ENCODE measurements around the gene PXDN. TPM values are rescaled to one million over a fixed set of nuclear protein-coding genes. Genes with fewer than 3 reads are reported as not detected.
"Not testable (repeated sequence)": the region's sequence is repeated elsewhere in the genome, so short reads cannot be mapped to it uniquely, and the experiment has no call there.

PXDN gene
- total RNA-seq, 4 donors from 2014 or later = 0.72 to 10.9 (median 5.9) TPM

GRCh38 chr2:1759611-1759930, 15.3 kb upstream of the PXDN start:
- H3K36me3 ChIP-seq = no peaks in the 10 kb centered on the region
- H3K4me1 ChIP-seq = no peaks in the 10 kb centered on the region
- no peak for TF ChIP-seq POLR2A (IDR thresholded peaks at IDR 0.05)
- TF ChIP-seq, protein P1, sequence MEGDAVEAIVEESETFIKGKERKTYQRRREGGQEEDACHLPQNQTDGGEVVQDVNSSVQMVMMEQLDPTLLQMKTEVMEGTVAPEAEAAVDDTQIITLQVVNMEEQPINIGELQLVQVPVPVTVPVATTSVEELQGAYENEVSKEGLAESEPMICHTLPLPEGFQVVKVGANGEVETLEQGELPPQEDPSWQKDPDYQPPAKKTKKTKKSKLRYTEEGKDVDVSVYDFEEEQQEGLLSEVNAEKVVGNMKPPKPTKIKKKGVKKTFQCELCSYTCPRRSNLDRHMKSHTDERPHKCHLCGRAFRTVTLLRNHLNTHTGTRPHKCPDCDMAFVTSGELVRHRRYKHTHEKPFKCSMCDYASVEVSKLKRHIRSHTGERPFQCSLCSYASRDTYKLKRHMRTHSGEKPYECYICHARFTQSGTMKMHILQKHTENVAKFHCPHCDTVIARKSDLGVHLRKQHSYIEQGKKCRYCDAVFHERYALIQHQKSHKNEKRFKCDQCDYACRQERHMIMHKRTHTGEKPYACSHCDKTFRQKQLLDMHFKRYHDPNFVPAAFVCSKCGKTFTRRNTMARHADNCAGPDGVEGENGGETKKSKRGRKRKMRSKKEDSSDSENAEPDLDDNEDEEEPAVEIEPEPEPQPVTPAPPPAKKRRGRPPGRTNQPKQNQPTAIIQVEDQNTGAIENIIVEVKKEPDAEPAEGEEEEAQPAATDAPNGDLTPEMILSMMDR (IDR thresholded peaks at IDR 0.05) = no peak
- H3K27me3 ChIP-seq = no peaks in the 10 kb centered on the region
- intact Hi-C loops (cut with DNase I) = no loop called here
- H3K4me3 ChIP-seq = no peak overlapping the region
- no peaks in the 10 kb centered on the region for H3K9me3 ChIP-seq
- DNase-seq = no peak
- no CpG with 5 or more reads among the region's 13 CpGs for WGBS, 2 donors
- H3K27ac ChIP-seq = no peak overlapping the region

DNA sequence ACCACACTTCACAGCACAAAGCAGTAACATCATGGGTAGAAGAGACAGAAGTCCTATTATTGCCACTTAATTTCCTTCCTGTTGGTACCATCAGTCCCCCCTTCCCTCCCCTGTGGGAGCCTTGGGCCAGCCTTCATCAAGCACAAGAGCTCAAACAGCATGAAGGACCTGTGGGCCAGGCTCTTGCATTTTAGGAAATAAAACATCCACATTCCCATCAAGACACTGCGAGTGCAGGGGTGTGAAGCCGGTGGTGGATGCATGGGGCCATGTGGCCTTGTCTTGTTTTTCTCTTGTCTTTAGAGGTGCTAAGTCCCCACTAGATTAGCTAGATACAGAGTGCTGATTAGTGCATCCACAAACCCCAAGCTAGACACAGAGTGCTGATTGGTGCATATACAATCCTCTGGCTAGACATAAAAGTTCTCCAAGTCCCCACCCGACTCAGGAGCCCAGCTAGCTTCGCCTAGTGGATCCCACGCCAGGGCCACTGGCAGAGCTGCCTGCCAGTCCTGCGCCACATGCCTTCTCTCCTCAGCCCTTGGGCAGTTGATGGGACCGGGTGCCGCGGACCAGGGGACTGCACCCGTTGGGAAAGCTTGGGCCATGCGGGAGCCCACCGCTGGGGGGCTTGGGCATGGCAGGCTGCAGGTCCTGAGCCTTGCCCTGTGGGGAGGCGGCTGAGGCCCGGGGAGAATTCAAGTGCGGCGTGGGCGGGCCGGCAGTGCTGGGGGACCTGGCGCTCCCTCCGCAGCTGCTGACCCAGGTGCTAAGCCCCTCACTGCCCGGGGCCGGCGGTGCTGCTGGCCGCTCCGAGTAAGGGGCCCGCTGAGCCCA, 14.7 kb upstream of the PXDN start:
- Histone ChIP-seq H3K4me3 (no peak overlapping the region), H3K9me3 (no peaks in the 10 kb centered on the region), H3K27me3 (peaks cover 0 to 2% (median 0%) of the 10 kb centered on the region in 4 donors), H3K36me3 (no peaks in the 10 kb centered on the region), H3K4me1 (no peaks in the 10 kb centered on the region), H3K27ac (no peak overlapping the region)
- WGBS, 2 donors = 91 to 95% methylated on average over 2 to 5 of the region's 26 CpGs
- no peak for DNase-seq
- TF ChIP-seq, protein P1 (IDR thresholded peaks at IDR 0.05) = no peak
- TF ChIP-seq POLR2A (IDR thresholded peaks at IDR 0.05) = no peak
- intact Hi-C loops (cut with DNase I) = no loop called here

DNA sequence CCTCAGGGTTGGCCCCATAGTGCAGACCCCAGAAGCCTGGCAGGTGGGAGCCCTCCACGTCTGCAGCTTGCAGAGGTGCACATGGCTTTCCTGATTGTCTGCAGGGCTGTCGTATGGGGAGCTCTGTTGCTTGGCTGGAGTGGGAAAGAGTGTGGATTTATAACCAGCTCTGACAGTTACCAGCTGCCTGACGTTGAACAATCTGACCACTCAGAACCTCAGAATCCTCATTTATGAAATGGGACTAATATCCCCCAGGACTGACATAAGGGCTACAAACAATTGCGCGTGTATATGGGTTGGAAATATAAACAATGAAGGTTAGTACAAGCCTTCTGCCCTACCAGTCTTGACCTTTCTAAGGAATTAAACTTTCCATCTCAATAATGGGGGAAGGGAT, 13.9 kb upstream of the PXDN start:
- intact Hi-C loops (cut with DNase I) = no loop called here

GRCh38 chr2:1757567-1757966, 13.3 kb upstream of the PXDN start:
- H3K9me3 ChIP-seq = no peaks in the 10 kb centered on the region
- TF ChIP-seq, protein P1 (IDR thresholded peaks at IDR 0.05) = no peak
- no peak for TF ChIP-seq POLR2A (IDR thresholded peaks at IDR 0.05)
- H3K4me1 ChIP-seq = no peaks in the 10 kb centered on the region
- peaks cover 0 to 12% (median 0%) of the 10 kb centered on the region in 4 donors for H3K27me3 ChIP-seq
- no peaks in the 10 kb centered on the region for H3K36me3 ChIP-seq
- no peak overlapping the region for H3K27ac ChIP-seq
- intact Hi-C loops (cut with DNase I) = no loop called here
- no peak for DNase-seq
- whole genome bisulfite sequencing, 2 donors = 84 to 87% methylated on average over 4 of the region's 4 CpGs
- no peak overlapping the region for H3K4me3 ChIP-seq

More for the DNA sequence above, 13.9 kb upstream of the PXDN start:
- Histone ChIP-seq H3K4me1 (no peaks in the 10 kb centered on the region), H3K36me3 (no peaks in the 10 kb centered on the region), H3K9me3 (no peaks in the 10 kb centered on the region), H3K4me3 (no peak overlapping the region), H3K27ac (no peak overlapping the region), H3K27me3 (peaks cover 0 to 6% (median 0%) of the 10 kb centered on the region in 4 donors)
- DNase-seq = no peak
- TF ChIP-seq POLR2A (IDR thresholded peaks at IDR 0.05) = no peak
- TF ChIP-seq, protein P1 (IDR thresholded peaks at IDR 0.05) = no peak
- WGBS, 2 donors = 75 to 78% methylated on average over 3 to 5 of the region's 5 CpGs

GRCh38 chr2:1757146-1757545, 12.8 kb upstream of the PXDN start:
- H3K4me3 ChIP-seq; DNase-seq; intact Hi-C loops (cut with DNase I); H3K27ac ChIP-seq; H3K9me3 ChIP-seq; H3K4me1 ChIP-seq; H3K36me3 ChIP-seq: not testable (repeated sequence)
- H3K27me3 ChIP-seq = peaks cover 0 to 14% (median 0%) of the 10 kb centered on the region in 4 donors
- WGBS, 2 donors = 77 to 80% methylated on average over 10 to 12 of the region's 12 CpGs

Data from esophagus squamous epithelium (tissue), 5 donors.